WI38 (cell line): ENCODE data around the gene PYURF.

Source experiments
- H3K4me3 ChIP-seq: 2 replicates; pipeline ENCODE4 v1.5.1; 2011; ENCODE audit warnings: low read depth, mild to moderate bottlenecking, control low read depth, low read length
- TF ChIP-seq, protein P1 (sequence below): IDR thresholded peaks from 2 replicates; pipeline ENCODE4 v1.5.1; 2012; ENCODE audit warnings: low read depth, mild to moderate bottlenecking, control low read depth, low read length

PYURF gene

DNA sequence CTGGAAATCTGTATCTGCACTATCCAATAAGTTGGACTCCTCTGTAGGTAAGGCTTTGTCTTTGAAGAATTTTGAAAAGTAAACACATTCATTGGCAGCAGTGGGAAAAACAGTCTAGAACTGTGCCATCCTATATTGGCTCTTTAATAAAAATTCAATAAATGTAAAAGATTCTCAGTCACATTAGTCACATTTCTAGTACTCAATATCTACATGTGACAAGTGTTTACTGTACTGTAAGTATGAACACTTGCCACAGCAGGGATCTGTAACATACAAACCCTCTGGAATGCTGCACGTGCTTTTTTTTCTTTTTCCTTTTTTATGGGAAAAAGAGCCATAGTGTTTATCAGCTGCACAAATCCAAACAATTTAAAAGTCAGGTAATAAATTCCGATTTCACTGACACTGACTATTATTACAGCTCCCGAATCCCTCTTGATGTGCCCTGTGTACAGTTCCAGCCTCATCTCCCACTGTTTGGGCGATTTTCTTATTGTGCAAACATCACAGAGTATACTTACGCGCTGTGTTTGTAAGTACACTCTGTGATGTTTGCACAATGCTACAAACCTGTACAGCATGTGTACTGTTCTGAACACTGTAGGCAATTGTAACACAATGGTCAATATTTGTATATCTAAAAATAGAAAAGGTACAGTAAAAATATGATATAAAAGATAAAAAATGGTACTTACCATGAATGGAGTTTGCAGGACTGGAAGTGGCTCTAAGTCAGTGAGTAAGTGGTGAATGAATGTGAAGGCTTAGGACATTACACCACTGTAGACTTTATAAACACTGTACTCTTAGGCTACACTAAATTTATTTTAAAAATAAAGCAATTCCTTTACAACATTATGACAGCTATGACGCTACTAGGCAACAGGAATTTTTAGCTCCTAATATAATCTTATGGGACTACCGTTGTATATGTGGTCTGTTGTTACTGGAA, 8.7 kb downstream of the PYURF start:
- H3K4me3 ChIP-seq: no peak overlapping the region

DNA sequence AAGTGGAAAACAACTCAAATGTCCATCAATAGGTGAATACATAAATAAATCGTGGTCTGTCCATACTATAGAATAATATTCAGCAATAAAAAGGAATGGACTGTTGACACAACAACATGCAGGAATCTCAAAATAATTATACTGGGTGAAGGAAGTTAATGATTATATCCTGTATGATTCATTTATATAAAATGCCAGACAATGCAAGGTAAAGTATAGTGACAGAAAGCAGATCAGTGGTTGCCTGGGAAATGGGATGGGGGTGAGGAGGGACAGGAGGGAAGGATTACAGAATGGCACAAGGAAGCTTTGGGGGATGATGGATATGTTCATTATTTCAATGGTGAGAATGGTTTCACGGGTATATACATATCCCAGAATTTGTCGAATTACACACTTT, 12.3 kb downstream of the PYURF start:
- no peak overlapping the region for H3K4me3 ChIP-seq
- TF ChIP-seq, protein P1, sequence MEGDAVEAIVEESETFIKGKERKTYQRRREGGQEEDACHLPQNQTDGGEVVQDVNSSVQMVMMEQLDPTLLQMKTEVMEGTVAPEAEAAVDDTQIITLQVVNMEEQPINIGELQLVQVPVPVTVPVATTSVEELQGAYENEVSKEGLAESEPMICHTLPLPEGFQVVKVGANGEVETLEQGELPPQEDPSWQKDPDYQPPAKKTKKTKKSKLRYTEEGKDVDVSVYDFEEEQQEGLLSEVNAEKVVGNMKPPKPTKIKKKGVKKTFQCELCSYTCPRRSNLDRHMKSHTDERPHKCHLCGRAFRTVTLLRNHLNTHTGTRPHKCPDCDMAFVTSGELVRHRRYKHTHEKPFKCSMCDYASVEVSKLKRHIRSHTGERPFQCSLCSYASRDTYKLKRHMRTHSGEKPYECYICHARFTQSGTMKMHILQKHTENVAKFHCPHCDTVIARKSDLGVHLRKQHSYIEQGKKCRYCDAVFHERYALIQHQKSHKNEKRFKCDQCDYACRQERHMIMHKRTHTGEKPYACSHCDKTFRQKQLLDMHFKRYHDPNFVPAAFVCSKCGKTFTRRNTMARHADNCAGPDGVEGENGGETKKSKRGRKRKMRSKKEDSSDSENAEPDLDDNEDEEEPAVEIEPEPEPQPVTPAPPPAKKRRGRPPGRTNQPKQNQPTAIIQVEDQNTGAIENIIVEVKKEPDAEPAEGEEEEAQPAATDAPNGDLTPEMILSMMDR: no peak

More for the DNA sequence above, 8.7 kb downstream of the PYURF start:
- TF ChIP-seq, protein P1: no peak

DNA sequence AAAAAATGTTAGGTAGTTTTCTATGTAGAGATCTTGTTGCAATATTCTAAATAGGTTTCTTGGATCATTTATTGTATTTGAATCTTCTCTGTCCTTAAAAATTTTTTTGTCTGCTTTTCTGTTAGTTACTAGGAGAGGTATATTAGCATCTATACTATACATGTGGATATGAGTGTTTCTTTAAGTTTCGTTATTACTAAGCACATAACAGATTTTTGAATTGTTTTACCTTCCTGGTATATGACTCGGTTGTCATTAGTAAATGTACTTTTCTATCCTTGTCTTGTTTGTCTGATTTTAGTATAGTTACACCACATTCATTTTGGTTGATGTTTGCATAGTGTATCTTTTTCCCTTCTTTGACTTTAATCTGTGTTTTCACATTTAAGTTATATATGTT, 20.2 kb downstream of the PYURF start:
- H3K4me3 ChIP-seq: no peak overlapping the region
- TF ChIP-seq, protein P1: no peak

DNA sequence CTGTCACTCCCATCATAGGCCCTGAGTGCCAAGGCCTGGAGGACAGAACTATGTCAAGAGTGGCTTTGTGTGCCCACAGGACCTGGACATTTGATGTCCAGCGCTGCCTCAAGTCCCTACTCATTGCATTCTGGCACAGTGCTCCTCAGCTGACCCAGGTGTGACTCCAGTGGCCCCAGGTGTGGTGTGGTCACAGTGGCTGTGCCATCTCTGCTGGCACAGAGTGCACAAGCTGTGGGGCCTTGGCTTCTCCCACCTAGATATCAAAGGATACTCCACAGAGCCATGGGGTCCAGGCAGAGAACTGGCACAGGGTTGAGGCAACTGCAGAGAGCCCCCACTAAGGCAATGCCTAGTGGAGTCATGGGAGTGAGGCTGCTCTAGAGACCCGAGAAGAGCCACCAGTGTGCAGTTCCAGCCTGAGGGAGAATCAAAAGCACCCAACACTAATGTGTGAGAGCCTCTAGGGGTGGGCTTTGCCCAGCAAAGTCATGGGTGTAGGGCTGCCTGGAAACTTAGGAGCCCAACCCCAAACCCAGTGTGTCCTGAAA, 25.6 kb downstream of the PYURF start:
- TF ChIP-seq, protein P1: no peak
- H3K4me3 ChIP-seq: no peak overlapping the region

DNA sequence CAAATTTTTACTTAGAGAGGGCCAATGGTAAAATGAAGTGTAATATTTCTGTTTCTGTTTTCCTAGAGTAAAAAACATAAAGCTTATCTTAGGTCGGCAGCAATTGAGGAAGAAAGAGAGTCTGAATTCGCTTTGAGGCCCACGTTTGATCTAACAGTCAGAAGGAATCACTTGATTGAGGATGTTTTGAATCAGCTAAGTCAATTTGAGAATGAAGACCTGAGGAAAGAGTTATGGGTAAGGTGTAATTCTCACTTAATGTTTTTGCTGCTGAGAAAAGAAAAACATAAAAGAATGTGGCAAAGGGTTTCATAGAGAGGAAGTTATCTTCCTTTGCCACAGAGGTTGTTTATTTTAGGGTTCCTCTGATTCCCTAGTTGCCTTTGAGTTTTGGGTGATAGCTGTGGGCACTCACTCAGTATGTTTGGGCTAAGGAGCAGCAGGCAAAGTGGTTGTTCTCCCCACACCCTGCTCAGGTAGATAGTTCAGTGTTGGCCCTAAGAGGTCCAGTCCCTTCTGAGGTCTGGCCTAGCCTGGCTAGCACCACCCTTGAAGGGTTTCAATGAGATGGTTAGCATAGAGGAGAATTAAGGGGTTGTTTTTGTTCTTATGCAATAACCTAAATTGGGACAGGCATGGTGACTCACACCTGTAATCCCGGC, 34.3 kb downstream of the PYURF start:
- TF ChIP-seq, protein P1: no peak
- no peak overlapping the region for H3K4me3 ChIP-seq

DNA sequence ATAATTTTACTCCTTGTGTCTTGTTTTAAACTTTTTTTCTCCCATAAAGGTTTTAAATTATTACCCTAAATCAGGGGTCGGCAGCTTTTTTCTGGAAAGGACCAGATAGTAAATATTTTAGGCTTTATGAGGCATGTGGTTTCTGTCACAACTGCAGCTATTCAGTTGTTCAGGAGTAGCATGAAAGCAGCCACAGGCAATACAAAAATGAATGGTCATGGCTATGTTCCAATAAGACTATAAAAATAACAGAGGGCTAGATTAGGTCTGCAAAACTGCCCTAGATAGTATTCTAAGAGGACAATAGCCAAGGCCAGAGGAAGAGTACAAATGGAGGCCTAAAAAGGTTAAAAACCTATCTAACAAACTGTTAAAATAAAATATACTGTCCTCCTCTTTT, 42.0 kb downstream of the PYURF start:
- no peak overlapping the region for H3K4me3 ChIP-seq
- TF ChIP-seq, protein P1: no peak
